ENCODE data around the gene ZGPAT.

DNA sequence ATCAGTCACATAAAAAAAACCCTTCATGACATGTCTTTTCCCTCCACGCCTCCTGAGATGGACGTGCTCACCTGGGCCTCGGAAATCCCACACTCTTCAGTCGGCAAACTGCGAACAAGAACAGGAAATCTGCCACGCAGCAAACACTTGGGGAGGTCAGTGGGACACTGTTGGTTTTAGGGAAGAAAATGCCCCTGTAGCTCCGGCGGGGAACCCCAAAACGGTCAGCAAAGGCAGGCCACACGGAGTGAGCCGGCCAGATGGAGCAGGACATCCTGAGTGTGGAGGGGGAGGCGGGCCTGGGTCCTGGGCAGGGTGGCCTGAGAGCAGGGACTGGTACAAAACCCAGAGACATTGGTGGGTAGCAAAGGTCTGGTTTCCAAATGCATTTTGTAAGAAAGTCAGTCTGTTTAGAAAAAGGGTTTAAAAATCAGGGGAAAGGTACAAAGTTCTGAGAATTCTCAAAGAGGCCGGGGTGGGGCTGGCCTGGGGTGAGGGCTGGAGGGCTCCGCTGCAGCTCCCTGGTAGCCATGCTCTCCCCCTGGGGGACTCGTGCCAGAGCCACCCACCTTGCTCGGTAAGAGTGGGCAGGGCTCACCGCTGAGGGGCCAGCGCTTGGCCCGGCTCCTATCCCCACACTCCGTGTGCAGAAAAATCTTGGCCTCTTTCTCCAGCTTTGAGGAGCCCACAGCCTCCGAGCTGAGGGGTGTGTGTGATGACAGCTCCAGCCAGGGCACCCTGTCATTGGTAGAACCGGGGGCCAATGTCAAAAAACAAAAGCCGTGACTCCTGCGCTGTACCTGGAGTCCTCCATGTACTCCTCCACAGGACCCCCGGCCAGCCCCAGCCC, 37.0 kb downstream of the ZGPAT start:
- TF ChIP-seq POLR2AphosphoS5 (IDR thresholded peaks at IDR 0.05; ENCODE audit: borderline replicate concordance, low read depth, low read length) (no peak; the same call in 1 of the 2 replicates), EZH2 (IDR thresholded peaks at IDR 0.05) (no peak), FOXP2 (optimal IDR thresholded peaks at IDR 0.05; ENCODE audit: control extremely low read depth, extremely low read length, insufficient read depth) (no peak)

All from SK-N-MC (cell line).